ENCODE results near the gene SPOCK1.
A peak's percentile ranks its signal among the peaks of the same experiment; 100 is the strongest.

The SPOCK1 gene

DNA sequence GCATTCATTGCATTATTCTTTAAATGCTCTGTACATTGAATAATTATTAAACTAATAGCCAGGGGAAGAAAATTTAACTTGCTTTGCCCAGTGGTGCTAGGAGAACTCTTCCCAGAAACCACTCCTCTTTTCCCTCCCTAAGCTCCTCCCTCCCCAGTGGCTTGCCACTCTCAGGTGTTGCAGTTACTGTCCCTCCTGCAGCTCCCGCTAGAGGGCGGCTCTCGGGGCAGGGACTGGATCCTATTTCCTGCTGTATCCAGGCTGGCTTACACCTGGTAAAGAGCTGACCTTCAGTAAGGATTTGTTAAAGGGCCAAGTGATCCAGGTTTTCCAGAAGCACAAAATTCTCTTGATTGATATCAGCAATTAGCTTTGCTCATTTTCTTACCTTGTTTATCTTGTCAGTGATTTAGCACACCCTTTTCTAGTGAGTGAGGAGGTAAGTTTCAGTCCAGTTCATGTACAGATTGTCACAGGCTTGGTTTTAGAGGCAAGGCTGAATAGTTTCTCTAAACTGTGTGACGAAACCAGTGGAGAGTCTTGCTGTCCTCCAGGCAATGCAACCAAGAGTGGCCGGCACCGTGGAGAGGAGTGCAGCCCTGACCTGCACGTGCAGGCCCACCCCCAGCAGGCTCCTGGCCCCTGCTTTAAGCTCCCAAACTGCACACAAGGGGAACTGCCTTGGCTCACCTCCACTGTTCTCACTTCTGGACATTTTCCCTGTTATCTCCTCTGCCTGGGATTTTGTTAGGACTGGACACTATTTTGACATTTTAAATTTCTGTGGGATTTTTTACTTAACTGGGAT lies 423.8 kb downstream of the SPOCK1 start:
- Histone ChIP-seq H3K27me3 (ENCODE audit: insufficient read depth, poor library complexity, severe bottlenecking) (no peaks in the 10 kb centered on the region), H3K4me3 (ENCODE audit: severe bottlenecking) (no peak overlapping the region), H3K36me3 (ENCODE audit: low read depth) (no peaks in the 10 kb centered on the region), H3K9me3 (ENCODE audit: severe bottlenecking) (no peaks in the 10 kb centered on the region), H3K4me1 (ENCODE audit: insufficient read depth, poor library complexity, severe bottlenecking) (peaks cover 10% of the 10 kb centered on the region), H3K27ac (ENCODE audit: poor library complexity, severe bottlenecking) (no peak overlapping the region)
- TF ChIP-seq, protein P1, sequence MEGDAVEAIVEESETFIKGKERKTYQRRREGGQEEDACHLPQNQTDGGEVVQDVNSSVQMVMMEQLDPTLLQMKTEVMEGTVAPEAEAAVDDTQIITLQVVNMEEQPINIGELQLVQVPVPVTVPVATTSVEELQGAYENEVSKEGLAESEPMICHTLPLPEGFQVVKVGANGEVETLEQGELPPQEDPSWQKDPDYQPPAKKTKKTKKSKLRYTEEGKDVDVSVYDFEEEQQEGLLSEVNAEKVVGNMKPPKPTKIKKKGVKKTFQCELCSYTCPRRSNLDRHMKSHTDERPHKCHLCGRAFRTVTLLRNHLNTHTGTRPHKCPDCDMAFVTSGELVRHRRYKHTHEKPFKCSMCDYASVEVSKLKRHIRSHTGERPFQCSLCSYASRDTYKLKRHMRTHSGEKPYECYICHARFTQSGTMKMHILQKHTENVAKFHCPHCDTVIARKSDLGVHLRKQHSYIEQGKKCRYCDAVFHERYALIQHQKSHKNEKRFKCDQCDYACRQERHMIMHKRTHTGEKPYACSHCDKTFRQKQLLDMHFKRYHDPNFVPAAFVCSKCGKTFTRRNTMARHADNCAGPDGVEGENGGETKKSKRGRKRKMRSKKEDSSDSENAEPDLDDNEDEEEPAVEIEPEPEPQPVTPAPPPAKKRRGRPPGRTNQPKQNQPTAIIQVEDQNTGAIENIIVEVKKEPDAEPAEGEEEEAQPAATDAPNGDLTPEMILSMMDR (IDR thresholded peaks at IDR 0.05; ENCODE audit: poor library complexity, severe bottlenecking) = peak; percentile 97
- DNase-seq (ENCODE audit: low spot score) (peak; percentile 88), ATAC-seq (ENCODE audit: low read depth) (peak; percentile 89)

DNA sequence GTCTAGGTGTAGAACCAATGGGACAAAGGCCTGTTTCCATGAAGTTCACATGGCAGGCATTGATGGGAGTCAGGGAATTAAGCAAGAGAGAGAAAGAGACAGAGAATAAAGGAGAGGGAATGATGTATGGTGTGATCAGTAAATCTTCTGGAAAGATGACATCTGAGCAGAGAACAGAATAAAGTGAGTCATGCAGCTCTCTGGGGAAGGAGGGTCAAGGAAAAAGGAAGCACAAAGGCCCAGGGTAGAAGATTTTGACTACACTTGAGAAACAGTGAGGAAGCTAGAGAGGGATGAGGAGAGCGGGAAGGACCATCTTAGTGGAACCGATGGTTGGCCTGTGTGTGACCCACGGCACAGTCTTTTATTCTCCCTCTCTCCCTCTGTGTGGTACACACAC lies 425.9 kb downstream of the SPOCK1 start:
- Histone ChIP-seq H3K9me3 (ENCODE audit: severe bottlenecking) (no peaks in the 10 kb centered on the region), H3K27me3 (ENCODE audit: insufficient read depth, poor library complexity, severe bottlenecking) (no peaks in the 10 kb centered on the region), H3K27ac (ENCODE audit: poor library complexity, severe bottlenecking) (no peak overlapping the region), H3K4me3 (ENCODE audit: severe bottlenecking) (no peak overlapping the region), H3K4me1 (ENCODE audit: insufficient read depth, poor library complexity, severe bottlenecking) (peaks cover 6% of the 10 kb centered on the region), H3K36me3 (ENCODE audit: low read depth) (no peaks in the 10 kb centered on the region)
- ATAC-seq (ENCODE audit: low read depth) (no peak), DNase-seq (ENCODE audit: low spot score) (no peak)
- TF ChIP-seq, protein P1 (IDR thresholded peaks at IDR 0.05; ENCODE audit: poor library complexity, severe bottlenecking) = no peak

DNA sequence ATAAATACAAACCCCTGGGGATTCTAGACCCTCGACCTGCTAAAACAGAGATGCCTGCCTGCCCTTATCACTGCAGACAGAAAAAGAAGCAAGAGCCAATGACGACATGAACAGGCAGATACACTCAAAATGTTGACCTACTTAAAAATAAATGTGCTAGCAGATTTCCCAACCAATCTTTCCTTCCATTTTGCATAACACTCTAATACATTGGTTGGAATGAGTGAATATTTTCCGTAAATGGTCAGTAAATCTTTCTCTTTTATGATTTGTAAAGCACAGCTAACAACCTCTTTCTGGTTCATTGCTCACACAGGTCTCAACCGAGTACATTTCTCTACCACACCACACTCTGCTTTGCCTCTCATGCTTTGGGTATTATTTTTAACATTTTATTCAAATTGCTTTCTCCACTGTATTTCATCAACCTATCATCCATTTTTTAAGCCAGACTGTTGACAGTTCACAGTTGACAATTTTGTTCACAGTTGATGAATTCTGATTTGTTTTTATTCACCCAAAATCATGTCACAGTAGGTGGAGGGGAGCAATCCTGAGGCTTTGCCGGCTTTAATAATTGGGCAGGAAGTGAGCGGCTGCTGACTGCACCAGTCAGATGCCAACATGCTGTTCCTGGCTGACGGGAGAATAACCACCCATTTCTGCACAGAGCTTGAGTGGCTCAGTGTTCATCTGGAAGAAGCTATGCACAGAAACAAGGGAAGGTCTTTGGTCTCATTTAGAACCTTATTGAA lies 426.6 kb downstream of the SPOCK1 start:
- ATAC-seq (ENCODE audit: low read depth) = no peak
- no peaks in the 10 kb centered on the region for H3K36me3 ChIP-seq (ENCODE audit: low read depth)
- TF ChIP-seq, protein P1 (IDR thresholded peaks at IDR 0.05; ENCODE audit: poor library complexity, severe bottlenecking) = no peak
- H3K9me3 ChIP-seq (ENCODE audit: severe bottlenecking) = no peaks in the 10 kb centered on the region
- no peak overlapping the region for H3K4me3 ChIP-seq (ENCODE audit: severe bottlenecking)
- DNase-seq (ENCODE audit: low spot score) = no peak
- peaks cover 6% of the 10 kb centered on the region for H3K4me1 ChIP-seq (ENCODE audit: insufficient read depth, poor library complexity, severe bottlenecking)
- H3K27me3 ChIP-seq (ENCODE audit: insufficient read depth, poor library complexity, severe bottlenecking) = no peaks in the 10 kb centered on the region
- H3K27ac ChIP-seq (ENCODE audit: poor library complexity, severe bottlenecking) = no peak overlapping the region

DNA sequence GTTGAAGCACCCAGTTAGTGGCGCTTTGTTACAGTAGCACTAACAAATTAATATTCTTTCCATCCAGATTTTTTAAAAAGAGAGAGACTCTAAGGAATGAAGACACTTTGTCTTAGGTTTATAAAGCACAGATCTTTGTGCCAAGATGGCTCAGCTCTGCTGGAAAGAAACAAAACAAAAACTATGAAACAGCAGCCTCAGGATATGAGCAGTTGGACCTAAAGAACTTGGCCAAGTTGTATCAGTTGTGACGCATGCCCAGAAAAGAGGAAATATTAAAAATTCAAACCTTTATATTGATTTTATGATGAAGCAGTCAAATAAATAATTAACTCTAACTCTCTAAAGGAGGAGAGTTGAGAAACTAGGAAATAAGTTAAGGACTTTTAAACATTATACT lies 427.2 kb downstream of the SPOCK1 start:
- TF ChIP-seq, protein P1 (IDR thresholded peaks at IDR 0.05; ENCODE audit: poor library complexity, severe bottlenecking) = no peak
- Histone ChIP-seq H3K4me3 (ENCODE audit: severe bottlenecking) (no peak overlapping the region), H3K9me3 (ENCODE audit: severe bottlenecking) (no peaks in the 10 kb centered on the region), H3K27me3 (ENCODE audit: insufficient read depth, poor library complexity, severe bottlenecking) (no peaks in the 10 kb centered on the region), H3K4me1 (ENCODE audit: insufficient read depth, poor library complexity, severe bottlenecking) (peaks cover 6% of the 10 kb centered on the region), H3K36me3 (ENCODE audit: low read depth) (no peaks in the 10 kb centered on the region), H3K27ac (ENCODE audit: poor library complexity, severe bottlenecking) (no peak overlapping the region)
- no peak for DNase-seq (ENCODE audit: low spot score)
- ATAC-seq (ENCODE audit: low read depth) = no peak
